Caco-2 (cell line): ENCODE measurements around the gene ENOX1. TPM values are rescaled to one million over a fixed set of nuclear protein-coding genes. Genes with fewer than 3 reads are reported as not detected.

Experiments used
- BruUV-seq: library from RNA; stranded (reverse); fragments of 400-500 nt; replicated peaks from 2 replicates; lab custom pipeline; 2021; lab: Mats Ljungman, UMichigan
- CTCF ChIA-PET: fragments of 300-600 bp; sonication (Branson Sonifier 250); formaldehyde crosslinking; loops from one replicate; lab custom pipeline; 2022; ENCODE audit warnings: antibody characterized with exemption; lab: Charles Lee
- POLR2A ChIA-PET: fragments of 300-600 bp; sonication (Branson Sonifier 250); formaldehyde crosslinking; loops from one replicate; lab custom pipeline; 2022; ENCODE audit warnings: antibody characterized with exemption; lab: Charles Lee
- DNase-seq, 2 experiments: peaks; one replicate each; pipeline versions ENCODE4 v3.0.0 to v3.0.0-alpha.2; 2020 to 2022
- H3K27me3 ChIP-seq: replicated peaks from 2 replicates; pipeline ENCODE4 v1.6.0; 2011; ENCODE audit warnings: low read length; ENCODE audit not compliant: control insufficient read depth, insufficient read depth
- H3K36me3 ChIP-seq: 2 replicates; pipeline ENCODE4 v1.5.1; 2011; ENCODE audit warnings: low read length; ENCODE audit not compliant: control insufficient read depth, insufficient read depth
- H3K4me1 ChIP-seq: fragments of 250-450 bp; sonication (Bioruptor Pico); 2 replicates; pipeline ENCODE4 v1.5.1; 2020; ENCODE audit warnings: mild to moderate bottlenecking
- H3K4me3 ChIP-seq: 2 replicates; pipeline ENCODE4 v1.5.1; 2011; ENCODE audit warnings: low read depth, mild to moderate bottlenecking, control low read depth, low read length
- H3K9me3 ChIP-seq: fragments of 250-450 bp; sonication (Bioruptor Pico); 2 replicates; pipeline ENCODE4 v1.5.1; 2020; ENCODE audit warnings: mild to moderate bottlenecking, moderate library complexity
- H3K27ac Mint-ChIP-seq: one replicate; pipeline ENCODE4 v1.8.0; 2022; ENCODE audit warnings: mixed read lengths; ENCODE audit not compliant: unreplicated experiment
- H3K27me3 Mint-ChIP-seq: one replicate; pipeline ENCODE4 v1.8.0; 2022; ENCODE audit warnings: mixed read lengths; ENCODE audit not compliant: insufficient read depth, unreplicated experiment
- H3K36me3 Mint-ChIP-seq: one replicate; pipeline ENCODE4 v1.8.0; 2022; ENCODE audit warnings: mild to moderate bottlenecking, mixed read lengths; ENCODE audit not compliant: insufficient read depth, unreplicated experiment
- H3K4me1 Mint-ChIP-seq: one replicate; pipeline ENCODE4 v1.8.0; 2022; ENCODE audit warnings: low read depth, mixed read lengths; ENCODE audit not compliant: unreplicated experiment
- H3K4me3 Mint-ChIP-seq: one replicate; pipeline ENCODE4 v1.8.0; 2022; ENCODE audit warnings: mild to moderate bottlenecking, moderate library complexity, mixed read lengths; ENCODE audit not compliant: unreplicated experiment
- H3K9me3 Mint-ChIP-seq: one replicate; pipeline ENCODE4 v1.8.0; 2022; ENCODE audit warnings: mixed read lengths; ENCODE audit not compliant: unreplicated experiment
- CTCF ChIP-seq, 2 experiments: fragments of 200-600 bp in 1 of 2; IDR thresholded peaks; 1 replicate in 1 of 2; 2 replicates in 1 of 2; pipeline versions ENCODE4 v1.5.1 to v1.8.0; 2011 to 2022; ENCODE audit warnings: antibody characterized with exemption in 1 of 2, control low read depth in 1 of 2, inconsistent platforms in 1 of 2, low read depth in 1 of 2, low read length in 1 of 2, mild to moderate bottlenecking in 1 of 2, moderate library complexity in 1 of 2; ENCODE audit not compliant: insufficient read depth in 1 of 2, severe bottlenecking in 1 of 2, unreplicated experiment in 1 of 2
- intact Hi-C: fragments of 100-400 bp; cut with micrococcal nuclease; formaldehyde crosslinking; loops from one replicate; pipeline ENCODE4 v1.10.0; 2022; ENCODE audit not compliant: unreplicated experiment
- total RNA-seq: library from RNA; stranded (reverse); gene quantifications from 2 replicates; pipeline ENCODE4 v1.2.3, GENCODE V29; 2022

ENOX1 gene
- total RNA-seq, 1 experiment from 2014 or later = 9.1 TPM

GRCh38 chr13:43316946-43317353 is 469.8 kb downstream of the ENOX1 start:
- Mint-ChIP-seq H3K36me3 (no peaks in the 10 kb centered on the region), H3K27me3 (no peaks in the 10 kb centered on the region), H3K9me3 (no peaks in the 10 kb centered on the region), H3K4me3 (no peak overlapping the region), H3K4me1 (no peaks in the 10 kb centered on the region), H3K27ac (no peak overlapping the region)
- no peaks in the 10 kb centered on the region for H3K36me3 ChIP-seq
- intact Hi-C loops = no loop called here
- no peak overlapping the region for H3K4me3 ChIP-seq
- no peak for TF ChIP-seq CTCF (IDR thresholded peaks at IDR 0.05; ENCODE audit: insufficient read depth in 1 of 2, low read depth in 1 of 2, low read length in 1 of 2, severe bottlenecking in 1 of 2, unreplicated experiment in 1 of 2)
- ChIA-PET POLR2A (no interaction called here), CTCF (no interaction called here)
- no peaks in the 10 kb centered on the region for H3K27me3 ChIP-seq
- peaks cover 6% of the 10 kb centered on the region; the same call in 1 of the 2 replicates for H3K4me1 ChIP-seq
- no peak for DNase-seq
- H3K9me3 ChIP-seq = no peaks in the 10 kb centered on the region
- BruUV-seq = no TSS peak

- Mint-ChIP-seq H3K4me3 (no peak overlapping the region), H3K27ac (no peak overlapping the region), H3K27me3 (no peaks in the 10 kb centered on the region), H3K9me3 (no peaks in the 10 kb centered on the region), H3K36me3 (no peaks in the 10 kb centered on the region), H3K4me1 (no peaks in the 10 kb centered on the region)
- intact Hi-C loops = no loop called here
- no peaks in the 10 kb centered on the region for H3K36me3 ChIP-seq
- peaks cover 6% of the 10 kb centered on the region; the same call in 1 of the 2 replicates for H3K4me1 ChIP-seq
- no peak for DNase-seq
- H3K27me3 ChIP-seq = no peaks in the 10 kb centered on the region
- ChIA-PET CTCF (no interaction called here), POLR2A (no interaction called here)
- TF ChIP-seq CTCF (IDR thresholded peaks at IDR 0.05; ENCODE audit: insufficient read depth in 1 of 2, low read depth in 1 of 2, low read length in 1 of 2, severe bottlenecking in 1 of 2, unreplicated experiment in 1 of 2) = no peak
- H3K9me3 ChIP-seq = no peaks in the 10 kb centered on the region
- BruUV-seq = no TSS peak
- no peak overlapping the region for H3K4me3 ChIP-seq
Observed at GRCh38 chr13:43316281-43316680, 470.5 kb downstream of the ENOX1 start.

GRCh38 chr13:43315522-43315921 is 471.2 kb downstream of the ENOX1 start:
- Mint-ChIP-seq H3K27ac (no peak overlapping the region), H3K4me3 (no peak overlapping the region), H3K4me1 (no peaks in the 10 kb centered on the region)

More at GRCh38 chr13:43315522-43315921, 471.2 kb downstream of the ENOX1 start:
- Histone ChIP-seq H3K4me3 (no peak overlapping the region), H3K27me3 (no peaks in the 10 kb centered on the region), H3K4me1 (peaks cover 6% of the 10 kb centered on the region; the same call in 1 of the 2 replicates), H3K36me3 (no peaks in the 10 kb centered on the region), H3K9me3 (no peaks in the 10 kb centered on the region)
- ChIA-PET CTCF (interaction anchor here (0.6 kb wide), 1 partner anchor 471 kb away, joined by 7 read pairs; the partner anchor contains the start of gene ENOX1), POLR2A (no interaction called here)
- TF ChIP-seq CTCF (IDR thresholded peaks at IDR 0.05; ENCODE audit: insufficient read depth in 1 of 2, low read depth in 1 of 2, low read length in 1 of 2, severe bottlenecking in 1 of 2, unreplicated experiment in 1 of 2) = no peak
- intact Hi-C loops = no loop called here
- no TSS peak for BruUV-seq
- Mint-ChIP-seq H3K36me3 (no peaks in the 10 kb centered on the region), H3K27me3 (no peaks in the 10 kb centered on the region), H3K9me3 (no peaks in the 10 kb centered on the region)
- no peak for DNase-seq
